ENCODE data around the gene ENPP6. TPM values are rescaled to one million over a fixed set of nuclear protein-coding genes. Genes with fewer than 3 reads are reported as not detected.

The ENPP6 gene
- total RNA-seq, 1 donor from 2014 or later = 0.41 TPM

GRCh38 chr4:184111233-184111832 is 106.3 kb downstream of the ENPP6 start:
- no peaks in the 10 kb centered on the region for H3K4me1 Mint-ChIP-seq (ENCODE audit: unreplicated experiment)
- H3K9me3 Mint-ChIP-seq (ENCODE audit: unreplicated experiment) = no peaks in the 10 kb centered on the region
- no peaks in the 10 kb centered on the region for H3K27me3 Mint-ChIP-seq (ENCODE audit: unreplicated experiment)
- H3K36me3 Mint-ChIP-seq (ENCODE audit: low read depth, unreplicated experiment) = no peaks in the 10 kb centered on the region
- TF ChIP-seq, protein P1, sequence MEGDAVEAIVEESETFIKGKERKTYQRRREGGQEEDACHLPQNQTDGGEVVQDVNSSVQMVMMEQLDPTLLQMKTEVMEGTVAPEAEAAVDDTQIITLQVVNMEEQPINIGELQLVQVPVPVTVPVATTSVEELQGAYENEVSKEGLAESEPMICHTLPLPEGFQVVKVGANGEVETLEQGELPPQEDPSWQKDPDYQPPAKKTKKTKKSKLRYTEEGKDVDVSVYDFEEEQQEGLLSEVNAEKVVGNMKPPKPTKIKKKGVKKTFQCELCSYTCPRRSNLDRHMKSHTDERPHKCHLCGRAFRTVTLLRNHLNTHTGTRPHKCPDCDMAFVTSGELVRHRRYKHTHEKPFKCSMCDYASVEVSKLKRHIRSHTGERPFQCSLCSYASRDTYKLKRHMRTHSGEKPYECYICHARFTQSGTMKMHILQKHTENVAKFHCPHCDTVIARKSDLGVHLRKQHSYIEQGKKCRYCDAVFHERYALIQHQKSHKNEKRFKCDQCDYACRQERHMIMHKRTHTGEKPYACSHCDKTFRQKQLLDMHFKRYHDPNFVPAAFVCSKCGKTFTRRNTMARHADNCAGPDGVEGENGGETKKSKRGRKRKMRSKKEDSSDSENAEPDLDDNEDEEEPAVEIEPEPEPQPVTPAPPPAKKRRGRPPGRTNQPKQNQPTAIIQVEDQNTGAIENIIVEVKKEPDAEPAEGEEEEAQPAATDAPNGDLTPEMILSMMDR (IDR thresholded peaks at IDR 0.05; ENCODE audit: unreplicated experiment) = no peak
- no peak overlapping the region for H3K27ac Mint-ChIP-seq (ENCODE audit: unreplicated experiment)
- H3K4me3 Mint-ChIP-seq (ENCODE audit: unreplicated experiment) = no peak overlapping the region
- DNase-seq (ENCODE audit: low spot score) = no peak

- H3K4me3 Mint-ChIP-seq (ENCODE audit: unreplicated experiment) = no peak overlapping the region
- H3K9me3 Mint-ChIP-seq (ENCODE audit: unreplicated experiment) = no peaks in the 10 kb centered on the region
Observed at GRCh38 chr4:184110452-184111224, 107.0 kb downstream of the ENPP6 start.

GRCh38 chr4:184108006-184108501 is 109.6 kb downstream of the ENPP6 start:
- no peak overlapping the region for H3K4me3 Mint-ChIP-seq (ENCODE audit: unreplicated experiment)
- H3K4me1 Mint-ChIP-seq (ENCODE audit: unreplicated experiment) = peaks cover 2% of the 10 kb centered on the region
- H3K9me3 Mint-ChIP-seq (ENCODE audit: unreplicated experiment) = no peaks in the 10 kb centered on the region
- no peak for DNase-seq (ENCODE audit: low spot score)
- peaks cover 5% of the 10 kb centered on the region for H3K27me3 Mint-ChIP-seq (ENCODE audit: unreplicated experiment)
- TF ChIP-seq, protein P1 (IDR thresholded peaks at IDR 0.05; ENCODE audit: unreplicated experiment) = no peak
- H3K27ac Mint-ChIP-seq (ENCODE audit: unreplicated experiment) = no peak overlapping the region
- no peaks in the 10 kb centered on the region for H3K36me3 Mint-ChIP-seq (ENCODE audit: low read depth, unreplicated experiment)

More at GRCh38 chr4:184110452-184111224, 107.0 kb downstream of the ENPP6 start:
- Mint-ChIP-seq H3K27me3 (ENCODE audit: unreplicated experiment) (no peaks in the 10 kb centered on the region), H3K36me3 (ENCODE audit: low read depth, unreplicated experiment) (no peaks in the 10 kb centered on the region), H3K27ac (ENCODE audit: unreplicated experiment) (no peak overlapping the region), H3K4me1 (ENCODE audit: unreplicated experiment) (no peaks in the 10 kb centered on the region)
- TF ChIP-seq, protein P1 (IDR thresholded peaks at IDR 0.05; ENCODE audit: unreplicated experiment) = no peak
- DNase-seq (ENCODE audit: low spot score) = no peak

- Mint-ChIP-seq H3K4me1 (ENCODE audit: unreplicated experiment) (peaks cover 2% of the 10 kb centered on the region), H3K9me3 (ENCODE audit: unreplicated experiment) (no peaks in the 10 kb centered on the region), H3K4me3 (ENCODE audit: unreplicated experiment) (no peak overlapping the region), H3K27ac (ENCODE audit: unreplicated experiment) (no peak overlapping the region), H3K27me3 (ENCODE audit: unreplicated experiment) (peaks cover 7% of the 10 kb centered on the region), H3K36me3 (ENCODE audit: low read depth, unreplicated experiment) (no peaks in the 10 kb centered on the region)
- DNase-seq (ENCODE audit: low spot score) = no peak
- TF ChIP-seq, protein P1 (IDR thresholded peaks at IDR 0.05; ENCODE audit: unreplicated experiment) = no peak
Observed at GRCh38 chr4:184104419-184105101, 113.1 kb downstream of the ENPP6 start.
